AG09319 (cell line): ENCODE measurements around the gene IL1RAPL1.

ENCODE experiments used
- DNase-seq: peaks from one replicate; pipeline ENCODE4 v3.0.0-alpha.2; 2010; ENCODE audit warnings: low read depth; ENCODE audit errors: extremely low read depth
- TF ChIP-seq, protein P1 (sequence below): IDR thresholded peaks from 2 replicates; pipeline ENCODE4 v1.5.1; 2011; ENCODE audit warnings: low read depth, mild to moderate bottlenecking, inconsistent platforms, low read length, moderate library complexity

IL1RAPL1 gene

GRCh38 chrX:29039501-29039900 is 452.3 kb downstream of the IL1RAPL1 start:
- TF ChIP-seq, protein P1, sequence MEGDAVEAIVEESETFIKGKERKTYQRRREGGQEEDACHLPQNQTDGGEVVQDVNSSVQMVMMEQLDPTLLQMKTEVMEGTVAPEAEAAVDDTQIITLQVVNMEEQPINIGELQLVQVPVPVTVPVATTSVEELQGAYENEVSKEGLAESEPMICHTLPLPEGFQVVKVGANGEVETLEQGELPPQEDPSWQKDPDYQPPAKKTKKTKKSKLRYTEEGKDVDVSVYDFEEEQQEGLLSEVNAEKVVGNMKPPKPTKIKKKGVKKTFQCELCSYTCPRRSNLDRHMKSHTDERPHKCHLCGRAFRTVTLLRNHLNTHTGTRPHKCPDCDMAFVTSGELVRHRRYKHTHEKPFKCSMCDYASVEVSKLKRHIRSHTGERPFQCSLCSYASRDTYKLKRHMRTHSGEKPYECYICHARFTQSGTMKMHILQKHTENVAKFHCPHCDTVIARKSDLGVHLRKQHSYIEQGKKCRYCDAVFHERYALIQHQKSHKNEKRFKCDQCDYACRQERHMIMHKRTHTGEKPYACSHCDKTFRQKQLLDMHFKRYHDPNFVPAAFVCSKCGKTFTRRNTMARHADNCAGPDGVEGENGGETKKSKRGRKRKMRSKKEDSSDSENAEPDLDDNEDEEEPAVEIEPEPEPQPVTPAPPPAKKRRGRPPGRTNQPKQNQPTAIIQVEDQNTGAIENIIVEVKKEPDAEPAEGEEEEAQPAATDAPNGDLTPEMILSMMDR, result no peak
- no peak for DNase-seq

- TF ChIP-seq, protein P1, result no peak
- DNase-seq, result no peak
These were observed 452.9 kb downstream of the IL1RAPL1 start for GRCh38 chrX:29040160-29040559.

- TF ChIP-seq, protein P1, result no peak
- no peak for DNase-seq
These were observed 455.1 kb downstream of the IL1RAPL1 start for GRCh38 chrX:29042341-29042740.

GRCh38 chrX:29043746-29044145 is 456.5 kb downstream of the IL1RAPL1 start:
- DNase-seq, result no peak
- TF ChIP-seq, protein P1, result no peak

- no peak for DNase-seq
- TF ChIP-seq, protein P1, result no peak
These were observed 457.4 kb downstream of the IL1RAPL1 start for GRCh38 chrX:29044423-29045184.

GRCh38 chrX:29065477-29065876 is 478.2 kb downstream of the IL1RAPL1 start:
- no peak for DNase-seq
- TF ChIP-seq, protein P1, result no peak

- TF ChIP-seq, protein P1, result no peak
These were observed 479.3 kb downstream of the IL1RAPL1 start for GRCh38 chrX:29066516-29066915.

More at GRCh38 chrX:29066516-29066915, 479.3 kb downstream of the IL1RAPL1 start:
- DNase-seq, result no peak
